Measurements from ENCODE around the gene UBA5.

Gene UBA5

DNA sequence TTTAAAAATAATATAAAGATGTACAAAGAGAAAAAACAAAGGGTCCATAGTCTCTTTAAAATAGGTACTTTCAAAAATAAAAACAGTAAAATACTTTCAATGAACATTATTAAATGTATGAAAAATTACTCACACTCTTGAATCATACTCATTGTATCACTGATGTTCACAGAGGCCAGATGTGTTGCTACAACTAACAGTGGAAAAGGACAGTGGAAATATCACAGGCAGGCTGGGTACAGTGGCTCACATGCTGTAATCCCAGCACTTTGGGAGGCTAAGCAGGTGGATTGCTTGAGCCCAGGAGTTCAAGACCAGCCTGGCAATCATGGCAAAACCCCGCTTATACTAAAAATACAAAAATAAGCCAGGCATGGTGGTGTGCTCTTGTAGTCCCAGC lies 35.3 kb downstream of the UBA5 start:
- no peak overlapping the region for H3K4me3 ChIP-seq (ENCODE audit: control insufficient read depth, low read depth, low read length)
- TF ChIP-seq, protein P1, sequence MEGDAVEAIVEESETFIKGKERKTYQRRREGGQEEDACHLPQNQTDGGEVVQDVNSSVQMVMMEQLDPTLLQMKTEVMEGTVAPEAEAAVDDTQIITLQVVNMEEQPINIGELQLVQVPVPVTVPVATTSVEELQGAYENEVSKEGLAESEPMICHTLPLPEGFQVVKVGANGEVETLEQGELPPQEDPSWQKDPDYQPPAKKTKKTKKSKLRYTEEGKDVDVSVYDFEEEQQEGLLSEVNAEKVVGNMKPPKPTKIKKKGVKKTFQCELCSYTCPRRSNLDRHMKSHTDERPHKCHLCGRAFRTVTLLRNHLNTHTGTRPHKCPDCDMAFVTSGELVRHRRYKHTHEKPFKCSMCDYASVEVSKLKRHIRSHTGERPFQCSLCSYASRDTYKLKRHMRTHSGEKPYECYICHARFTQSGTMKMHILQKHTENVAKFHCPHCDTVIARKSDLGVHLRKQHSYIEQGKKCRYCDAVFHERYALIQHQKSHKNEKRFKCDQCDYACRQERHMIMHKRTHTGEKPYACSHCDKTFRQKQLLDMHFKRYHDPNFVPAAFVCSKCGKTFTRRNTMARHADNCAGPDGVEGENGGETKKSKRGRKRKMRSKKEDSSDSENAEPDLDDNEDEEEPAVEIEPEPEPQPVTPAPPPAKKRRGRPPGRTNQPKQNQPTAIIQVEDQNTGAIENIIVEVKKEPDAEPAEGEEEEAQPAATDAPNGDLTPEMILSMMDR (IDR thresholded peaks at IDR 0.05; ENCODE audit: control insufficient read depth, insufficient read depth, low read depth, low read length, missing control alignments): no peak
- no peak for DNase-seq (ENCODE audit: low read depth)

DNA sequence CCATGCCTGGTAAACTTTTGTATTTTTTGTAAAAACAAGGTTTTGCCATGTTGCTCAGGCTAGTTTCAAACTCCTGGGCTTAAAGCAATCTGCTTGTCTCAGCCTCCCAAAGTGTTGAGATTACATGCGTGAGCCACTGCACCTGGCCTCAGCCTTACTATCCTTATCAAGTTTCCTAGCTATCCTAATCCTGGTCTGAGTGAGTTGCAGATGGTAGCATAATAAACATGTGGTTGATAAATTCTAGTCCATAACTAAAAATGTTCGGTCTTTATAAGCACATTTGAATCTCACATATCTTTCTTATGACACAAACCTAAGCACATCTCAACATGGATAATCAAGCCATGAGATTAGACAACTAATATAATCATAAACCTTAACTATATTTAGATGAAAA lies 43.6 kb downstream of the UBA5 start:
- TF ChIP-seq, protein P1 (IDR thresholded peaks at IDR 0.05; ENCODE audit: control insufficient read depth, insufficient read depth, low read depth, low read length, missing control alignments): no peak
- DNase-seq (ENCODE audit: low read depth): no peak
- H3K4me3 ChIP-seq (ENCODE audit: control insufficient read depth, low read depth, low read length): no peak overlapping the region

DNA sequence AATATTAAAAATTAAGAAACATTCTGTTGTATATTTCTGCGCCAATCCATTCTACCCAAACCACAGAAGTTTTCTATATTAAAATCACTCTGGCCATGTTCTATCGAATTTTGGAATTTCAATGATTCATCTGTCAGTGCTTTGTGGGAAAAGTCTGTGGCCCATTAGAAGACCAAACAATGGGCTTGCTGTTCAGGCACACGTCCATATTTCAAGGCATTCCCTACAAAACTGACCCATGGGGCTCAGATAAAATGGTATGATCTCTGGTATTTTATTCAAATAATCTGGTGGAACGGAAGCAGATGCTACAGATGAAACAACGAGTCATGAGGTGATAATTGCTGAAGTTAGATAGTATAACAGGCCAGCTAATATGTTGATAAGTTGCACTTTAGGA lies 49.6 kb downstream of the UBA5 start:
- DNase-seq (ENCODE audit: low read depth): no peak
- H3K4me3 ChIP-seq (ENCODE audit: control insufficient read depth, low read depth, low read length): no peak overlapping the region
- TF ChIP-seq, protein P1 (IDR thresholded peaks at IDR 0.05; ENCODE audit: control insufficient read depth, insufficient read depth, low read depth, low read length, missing control alignments): no peak

DNA sequence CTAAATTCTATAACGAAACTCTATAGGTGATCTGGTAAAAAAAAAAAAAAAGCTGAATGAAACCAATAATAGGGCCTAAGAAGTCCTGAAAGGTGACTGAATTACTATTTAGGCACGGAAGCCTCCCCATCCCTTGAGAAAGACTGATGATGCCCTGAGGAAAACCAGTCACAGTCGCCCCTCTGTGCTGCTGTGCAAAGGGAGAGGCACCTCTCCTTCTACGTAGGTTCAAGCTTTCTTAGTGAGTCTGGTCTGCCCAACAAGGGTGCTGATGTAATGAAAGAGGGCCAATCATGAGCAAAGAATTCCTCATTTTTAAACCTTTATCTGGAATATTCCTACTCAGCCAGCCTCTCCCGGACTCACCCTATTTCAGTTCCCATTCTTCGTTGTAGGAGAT lies 50.2 kb downstream of the UBA5 start:
- H3K4me3 ChIP-seq (ENCODE audit: control insufficient read depth, low read depth, low read length): no peak overlapping the region
- TF ChIP-seq, protein P1 (IDR thresholded peaks at IDR 0.05; ENCODE audit: control insufficient read depth, insufficient read depth, low read depth, low read length, missing control alignments): no peak
- DNase-seq (ENCODE audit: low read depth): no peak

DNA sequence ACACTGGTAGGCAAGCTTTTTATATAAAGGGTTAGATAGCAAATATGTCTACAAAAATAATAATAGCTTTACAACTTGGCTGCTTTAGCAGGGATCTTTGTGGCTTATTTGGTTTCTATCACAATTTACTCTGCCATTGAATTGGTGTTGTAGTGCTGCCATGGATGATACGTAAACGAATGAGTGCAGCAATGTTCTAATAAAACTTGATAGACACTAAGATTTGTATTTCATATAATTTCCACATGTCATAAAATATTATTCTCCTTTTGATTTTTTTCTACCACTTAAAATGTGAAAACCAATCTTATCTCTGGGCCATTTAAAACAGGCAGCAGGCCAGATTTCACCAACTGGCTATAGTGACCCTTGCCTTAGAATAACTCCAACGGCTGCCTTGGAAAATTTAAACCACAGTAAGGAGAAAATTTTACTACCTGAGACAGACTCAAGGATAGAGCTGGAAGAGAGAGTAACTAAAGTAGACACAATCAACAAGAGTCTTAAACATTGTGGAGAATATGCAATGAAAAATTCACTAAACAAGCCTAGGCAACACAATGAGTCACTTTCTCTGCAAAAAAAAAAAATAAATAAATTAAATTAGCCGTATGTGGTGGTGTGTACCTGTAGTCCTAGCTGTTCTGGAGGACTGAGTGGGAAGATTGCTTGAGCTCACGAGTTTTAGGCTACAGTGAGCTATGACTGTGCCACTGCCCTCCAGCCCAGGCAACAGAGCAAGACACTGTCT lies 54.0 kb downstream of the UBA5 start:
- no peak for DNase-seq (ENCODE audit: low read depth)
- H3K4me3 ChIP-seq (ENCODE audit: control insufficient read depth, low read depth, low read length): no peak overlapping the region
- TF ChIP-seq, protein P1 (IDR thresholded peaks at IDR 0.05; ENCODE audit: control insufficient read depth, insufficient read depth, low read depth, low read length, missing control alignments): no peak

DNA sequence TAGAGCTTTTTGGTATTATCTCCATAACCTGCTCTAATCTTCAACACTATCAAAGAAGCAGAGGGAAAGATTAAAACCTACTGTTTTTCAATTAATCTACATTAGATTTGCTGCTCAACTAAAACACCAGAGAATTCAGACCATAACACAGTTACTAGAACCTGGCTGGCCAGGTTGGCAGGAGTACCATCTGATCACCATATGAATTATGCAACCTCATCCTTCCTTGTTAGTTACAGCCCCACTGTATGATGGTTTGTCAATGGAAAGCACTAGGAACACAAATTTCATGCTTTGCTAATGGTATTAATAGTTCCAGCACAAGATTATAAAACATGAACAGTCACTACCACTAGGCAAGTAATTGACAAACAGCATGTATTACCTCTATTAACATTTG lies 56.2 kb downstream of the UBA5 start:
- no peak overlapping the region for H3K4me3 ChIP-seq (ENCODE audit: control insufficient read depth, low read depth, low read length)
- TF ChIP-seq, protein P1 (IDR thresholded peaks at IDR 0.05; ENCODE audit: control insufficient read depth, insufficient read depth, low read depth, low read length, missing control alignments): no peak
- DNase-seq (ENCODE audit: low read depth): no peak

Measured in AG09309 (cell line).